Measurements from ENCODE around the gene MEGF6.

The MEGF6 gene

GRCh38 chr1:3642919-3643675 lies 31.8 kb upstream of the MEGF6 start:
- no peak for DNase-seq

DNA sequence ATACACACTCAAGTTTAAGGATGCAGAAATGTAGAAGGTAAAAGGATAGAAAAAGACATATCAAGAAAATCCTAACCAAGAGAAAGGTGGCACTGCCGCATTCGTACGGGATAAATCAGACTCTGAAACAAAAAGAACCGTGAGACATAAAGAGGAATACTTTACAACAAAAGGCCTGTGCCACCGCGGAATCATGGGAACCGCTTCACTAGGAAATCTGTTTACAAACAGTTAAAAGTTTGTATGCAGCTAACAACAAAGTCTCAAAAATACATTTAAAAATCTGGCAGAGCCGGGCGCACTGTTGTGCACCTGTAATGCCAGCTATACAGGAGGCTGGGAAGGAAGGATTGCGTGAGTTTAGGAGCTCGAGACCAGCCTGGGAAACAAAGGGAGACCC lies 30.5 kb upstream of the MEGF6 start:
- no peak for DNase-seq

DNA sequence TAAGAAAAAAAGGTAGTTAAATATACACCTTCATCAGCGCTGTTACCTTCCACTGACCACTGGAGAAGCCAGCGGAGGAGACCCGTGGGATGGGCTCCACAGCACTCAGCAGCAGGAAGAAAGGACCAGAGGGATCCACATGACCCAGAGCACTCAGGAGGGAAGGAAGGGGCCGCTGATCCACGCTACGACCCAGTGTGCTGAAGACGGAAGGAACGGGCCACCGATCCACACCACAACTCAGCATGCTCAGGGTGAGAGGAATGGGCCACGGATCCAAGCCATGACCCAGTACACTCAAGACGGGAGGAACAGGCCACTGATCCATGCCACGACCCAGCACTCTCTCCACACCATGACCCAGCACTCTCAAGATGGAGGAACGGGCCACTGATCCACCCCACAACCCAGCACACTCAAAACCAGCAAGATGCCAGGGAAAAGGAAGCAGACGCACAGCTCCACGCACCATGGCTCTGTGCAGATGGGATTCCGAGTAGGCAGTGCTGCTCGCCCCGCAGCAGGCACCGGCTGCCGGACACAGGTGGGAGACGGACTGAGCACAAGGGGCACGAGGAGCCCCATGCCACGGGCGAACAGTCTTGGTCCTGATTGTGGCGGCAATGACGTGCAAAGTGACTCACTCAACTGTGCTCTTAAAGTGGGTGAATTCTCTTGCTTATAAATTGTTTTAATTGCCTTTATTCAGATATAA lies 29.9 kb upstream of the MEGF6 start:
- DNase-seq, result no peak

- DNase-seq, result no peak
These were observed 29.0 kb upstream of the MEGF6 start for GRCh38 chr1:3640121-3640837.

- DNase-seq, result no peak
These were observed 28.1 kb upstream of the MEGF6 start for GRCh38 chr1:3639397-3639911.

DNA sequence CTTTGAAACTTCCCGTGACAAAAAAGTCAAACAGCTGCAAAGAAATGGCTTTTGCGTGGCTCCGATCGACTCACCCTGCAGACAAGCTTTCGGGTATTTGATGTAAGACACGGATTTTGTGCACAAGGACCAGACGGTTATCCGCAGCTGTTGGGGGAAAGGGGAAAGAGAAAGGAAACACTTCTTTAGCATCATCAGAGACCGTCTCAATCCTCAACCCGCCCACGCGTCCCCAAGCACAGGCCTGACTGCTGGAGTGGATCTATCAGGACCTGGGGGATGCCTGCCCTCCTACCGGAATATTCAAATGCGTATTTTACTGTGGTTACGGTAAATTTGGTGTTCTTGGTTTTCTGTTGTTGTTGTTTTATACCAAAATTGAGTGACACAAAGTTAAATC lies 27.4 kb upstream of the MEGF6 start:
- DNase-seq, result no peak

DNA sequence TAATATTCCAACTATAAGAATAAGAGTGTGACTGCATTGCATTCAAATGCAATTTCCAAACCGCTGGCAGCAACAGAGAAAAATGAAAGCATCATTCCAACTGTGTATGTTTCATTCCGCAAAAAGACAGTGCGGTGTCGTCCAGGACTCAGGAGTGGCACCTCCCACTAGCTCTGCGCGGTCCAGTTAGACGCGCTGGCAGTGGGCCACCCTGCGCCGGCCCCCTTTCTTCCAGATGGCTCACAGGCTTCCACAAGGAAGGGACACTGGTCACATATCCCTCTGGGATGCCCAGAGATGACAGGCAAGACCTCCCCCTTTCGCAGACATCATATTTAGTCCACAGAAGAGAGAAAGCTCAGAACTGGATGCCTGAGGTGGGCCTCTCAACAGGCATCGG lies 26.7 kb upstream of the MEGF6 start:
- DNase-seq, result no peak

GRCh38 chr1:3636531-3636930 lies 25.2 kb upstream of the MEGF6 start:
- no peak for DNase-seq

GRCh38 chr1:3636080-3636479 lies 24.8 kb upstream of the MEGF6 start:
- DNase-seq, result no peak

- DNase-seq, result no peak
These were observed 22.9 kb upstream of the MEGF6 start for GRCh38 chr1:3634059-3634800.

DNA sequence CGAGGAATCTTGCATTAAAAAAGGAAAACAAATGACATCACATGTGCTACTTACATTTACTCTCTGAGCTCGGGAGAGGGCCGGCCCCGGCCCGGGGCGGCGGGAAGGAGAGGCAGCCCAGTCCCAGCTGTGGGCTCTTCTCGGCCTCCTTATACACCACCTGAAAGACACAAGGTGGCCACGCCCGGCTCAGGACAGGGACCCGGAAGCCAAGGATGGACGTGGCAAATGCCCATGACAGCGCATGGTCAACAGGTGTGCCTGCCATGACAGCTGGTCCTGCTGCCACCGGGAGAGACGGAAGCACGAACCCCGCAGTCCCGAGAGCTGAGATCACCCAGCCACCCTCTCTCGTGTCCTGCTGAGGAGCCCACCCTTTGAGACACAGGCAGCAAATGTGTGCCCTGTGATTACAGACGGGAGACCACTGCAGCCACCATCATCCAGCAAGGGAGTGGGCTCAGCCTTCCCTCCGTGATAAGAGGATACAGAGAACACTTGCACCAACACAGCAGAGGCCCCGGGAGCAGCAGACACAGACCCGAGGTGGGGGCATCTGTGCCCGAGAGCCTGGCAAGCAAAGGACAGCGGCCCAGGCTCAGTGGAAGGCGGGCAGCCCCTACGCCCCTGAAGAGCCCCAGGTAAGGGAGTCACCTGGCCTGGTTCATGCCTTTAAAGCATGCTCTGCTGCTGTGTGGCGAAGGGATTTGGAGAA lies 22.2 kb upstream of the MEGF6 start:
- DNase-seq, result no peak

GRCh38 chr1:3632716-3633343 lies 21.5 kb upstream of the MEGF6 start:
- no peak for DNase-seq

GRCh38 chr1:3632298-3632697 lies 21.0 kb upstream of the MEGF6 start:
- DNase-seq, result no peak

GRCh38 chr1:3631320-3632260 lies 20.3 kb upstream of the MEGF6 start:
- DNase-seq, result no peak

DNA sequence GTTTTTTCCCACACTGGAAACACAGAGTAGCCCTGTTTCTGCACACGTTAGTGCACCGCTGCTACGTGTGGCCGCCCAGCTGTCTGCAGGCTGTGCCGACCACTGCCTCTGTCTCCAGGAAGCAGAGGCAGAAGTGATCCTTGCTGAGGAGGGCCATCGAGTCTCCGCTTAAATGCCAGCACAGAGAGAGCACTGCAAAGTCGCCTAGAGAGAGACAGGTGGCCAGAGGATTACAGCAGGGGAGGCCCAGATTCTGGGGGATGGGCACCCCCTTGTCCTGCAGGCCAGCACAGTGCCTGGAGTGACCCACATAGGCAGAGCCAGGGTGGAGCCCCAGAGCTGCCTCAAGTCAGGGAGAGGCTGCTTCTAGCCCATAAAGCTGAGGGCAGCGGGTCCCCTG lies 19.6 kb upstream of the MEGF6 start:
- no peak for DNase-seq

- DNase-seq, result no peak
These were observed 18.9 kb upstream of the MEGF6 start for GRCh38 chr1:3630161-3630611.

DNA sequence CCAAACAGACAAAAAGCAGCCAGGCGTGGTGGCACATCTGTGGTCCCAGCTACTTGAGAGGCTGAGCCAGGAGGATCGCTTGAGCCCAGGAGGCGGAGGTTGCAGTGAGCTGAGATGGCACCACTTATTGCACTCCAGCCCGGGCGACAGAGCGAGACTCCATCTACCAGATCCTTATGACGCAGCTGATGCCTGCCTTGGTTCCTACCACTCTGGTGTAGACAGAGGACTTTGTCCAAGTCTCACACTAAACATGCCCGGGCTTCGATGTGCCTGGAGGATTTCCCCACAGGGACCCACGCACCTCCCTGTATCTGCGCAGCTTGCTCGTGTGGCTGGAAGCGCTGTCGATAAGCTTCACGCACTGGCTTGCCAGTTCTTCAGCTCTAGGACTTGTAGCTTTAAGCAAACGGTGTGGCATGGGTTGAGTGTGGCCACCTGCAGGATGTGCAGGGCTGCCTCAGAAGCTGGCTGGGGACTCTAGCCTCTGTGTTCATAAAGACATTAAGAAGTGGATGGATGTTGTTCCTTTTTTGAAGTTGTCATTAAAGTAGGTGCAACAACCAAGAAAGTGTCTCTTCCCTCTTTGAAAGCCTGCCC lies 18.4 kb upstream of the MEGF6 start:
- no peak for DNase-seq

- no peak for DNase-seq
These were observed 17.1 kb upstream of the MEGF6 start for GRCh38 chr1:3628445-3628844.

DNA sequence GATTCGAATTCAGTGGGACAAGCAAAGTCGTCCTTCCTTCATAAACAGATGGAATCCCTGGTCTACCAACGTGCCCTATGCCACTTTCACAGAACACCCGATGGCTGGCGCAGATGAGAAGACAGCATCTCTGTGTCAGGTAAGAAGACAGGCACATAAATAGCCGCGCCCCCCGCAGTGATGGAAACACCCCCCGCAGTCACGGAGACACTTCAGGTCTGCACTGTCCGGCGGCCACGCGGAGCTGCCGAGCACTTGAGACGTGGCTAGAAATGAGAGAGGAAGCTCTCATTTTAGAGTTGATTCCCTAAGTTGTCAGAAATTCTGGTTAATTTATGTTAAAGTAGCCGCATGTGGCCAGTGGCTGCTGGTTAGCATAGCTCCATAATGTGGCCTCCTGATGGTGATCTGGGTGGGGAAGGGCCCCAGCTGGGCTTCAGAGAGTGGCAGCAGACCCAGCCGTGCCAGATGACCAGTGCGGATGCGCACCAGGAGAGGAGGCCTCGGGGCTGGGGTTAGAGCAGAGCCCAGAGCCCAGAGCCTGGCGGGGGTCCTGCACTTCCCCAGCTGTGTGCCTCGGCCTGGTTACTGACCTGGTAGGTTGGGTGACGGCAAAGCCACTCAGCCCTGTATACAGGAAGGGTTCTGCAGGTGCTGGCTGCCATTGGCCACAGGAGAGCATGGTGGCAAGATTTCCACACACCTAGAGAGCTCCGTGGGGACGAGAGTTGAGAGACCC lies 16.4 kb upstream of the MEGF6 start:
- no peak for DNase-seq
